K562 (cell line): Measurements from ENCODE around the gene IPO9. TPM values are rescaled to one million over a fixed set of nuclear protein-coding genes. Genes with fewer than 3 reads are reported as not detected.

Experiments
- ATAC-seq: fragments of 200-7000 bp; cut with Tn5 transposase; 3 replicates; pipeline ENCODE4 v1.9.1; 2020; ENCODE audit warnings: moderate library complexity
- BruUV-seq: library from RNA; stranded (reverse); fragments of 400-500 nt; replicated peaks from 2 replicates; lab custom pipeline; 2021; lab: Mats Ljungman, UMichigan
- CTCF ChIA-PET: fragments of 300-600 bp; formaldehyde crosslinking; extraction: SDS; loops from one replicate; lab custom pipeline; 2021; ENCODE audit warnings: low intra/inter-chr PET ratio; lab: Yijun Ruan, JAX
- POLR2A ChIA-PET: fragments of 300-600, 350-650 bp; sonication (Branson Sonifier 250); formaldehyde crosslinking; extraction: SDS; loops from one replicate; lab custom pipeline; 2021; ENCODE audit warnings: antibody characterized with exemption, inconsistent platforms; lab: Yijun Ruan, JAX
- DNase-seq, 4 experiments: peaks; one replicate each; pipeline versions ENCODE4 v3.0.0 to v3.0.0-alpha.2; 2011 to 2018; ENCODE audit warnings: low spot score in 3 of 4, mixed read lengths in 3 of 4; ENCODE audit errors: extremely low read depth in 1 of 4
- FAIRE-seq: peaks from 2 replicates; lab custom pipeline; 2011; peaks lifted over from hg19 to GRCh38; lab: Jason Lieb, UNC
- H2AFZ ChIP-seq: 2 replicates; pipeline ENCODE4 v1.6.0; 2011; ENCODE audit warnings: low read depth, low read length, control low read depth, inconsistent platforms
- H3K27ac ChIP-seq: fragments of 200-600 bp; 3 replicates; pipeline ENCODE4 v1.8.0; 2011; ENCODE audit warnings: low read depth, mild to moderate bottlenecking, control low read depth, inconsistent platforms, low read length, moderate library complexity, mixed read lengths; ENCODE audit errors: extremely low read depth
- H3K27me3 ChIP-seq, 2 experiments: fragments of 300-600 bp in 1 of 2; 2 replicates in 1 of 2; 3 replicates in 1 of 2; pipeline versions ENCODE4 v1.6.0 to v1.8.0; 2011; ENCODE audit warnings: inconsistent platforms in 2 of 2, low read length in 2 of 2, mild to moderate bottlenecking in 1 of 2, mixed read lengths in 1 of 2, moderate library complexity in 1 of 2; ENCODE audit not compliant: control insufficient read depth in 2 of 2, insufficient read depth in 2 of 2
- H3K36me3 ChIP-seq: fragments of 300-600 bp; 3 replicates; pipeline ENCODE4 v1.8.0; 2011; ENCODE audit warnings: mild to moderate bottlenecking, low read length, inconsistent platforms; ENCODE audit not compliant: control insufficient read depth, insufficient read depth
- H3K4me1 ChIP-seq, 2 experiments: fragments of 200-600 bp in 1 of 2; replicated peaks in 1 of 2; 2 replicates in 1 of 2; 3 replicates in 1 of 2; pipeline versions ENCODE4 v1.5.1 to v1.8.0; 2011; ENCODE audit warnings: inconsistent platforms in 2 of 2, low read length in 2 of 2, mild to moderate bottlenecking in 1 of 2, mixed read lengths in 1 of 2, moderate library complexity in 1 of 2; ENCODE audit not compliant: control insufficient read depth in 2 of 2, insufficient read depth in 2 of 2
- H3K4me2 ChIP-seq: 2 replicates; pipeline ENCODE4 v1.6.1; 2011; ENCODE audit warnings: low read length, control low read depth, inconsistent platforms, mixed read lengths; ENCODE audit not compliant: insufficient read depth
- H3K4me3 ChIP-seq: fragments of 200-600 bp; sonication (generic), shearing (Covaris generic); 2 replicates; pipeline ENCODE4 v1.5.1; 2016; ENCODE audit warnings: control low read depth, inconsistent platforms
- H3K79me2 ChIP-seq: fragments of 200-600 bp; 3 replicates; pipeline ENCODE4 v1.8.0; 2011; ENCODE audit warnings: low read length, inconsistent platforms; ENCODE audit not compliant: control insufficient read depth, insufficient read depth
- H3K9ac ChIP-seq, 2 experiments: 2 replicates each; pipeline versions ENCODE4 v1.6.0 to v1.6.1; 2011; ENCODE audit warnings: low read depth in 2 of 2, low read length in 2 of 2, control low read depth in 1 of 2, inconsistent platforms in 1 of 2, mild to moderate bottlenecking in 1 of 2, mixed read lengths in 1 of 2; ENCODE audit not compliant: insufficient read depth in 1 of 2
- H3K9me1 ChIP-seq: one replicate; pipeline ENCODE4 v1.6.0; 2011; ENCODE audit warnings: inconsistent platforms, mild to moderate bottlenecking, low read length, moderate library complexity; ENCODE audit not compliant: control insufficient read depth, insufficient read depth
- H3K9me3 ChIP-seq: replicated peaks from 2 replicates; pipeline ENCODE4 v1.5.1; 2011; ENCODE audit warnings: low read depth, low read length, inconsistent platforms; ENCODE audit not compliant: control insufficient read depth, insufficient read depth
- H4K20me1 ChIP-seq: replicated peaks from 2 replicates; pipeline ENCODE4 v1.6.1; 2011; ENCODE audit warnings: low read length, inconsistent platforms, mixed read lengths; ENCODE audit not compliant: control insufficient read depth, insufficient read depth
- BCL6 ChIP-seq: fragments of 250-450 bp; sonication (Bioruptor Pico); IDR thresholded peaks from 2 replicates; pipeline ENCODE4 v1.4.0; 2020
- EWSR1 ChIP-seq: fragments of 450-650 bp; IDR thresholded peaks from 2 replicates; pipeline ENCODE4 v1.6.1; 2018; ENCODE audit warnings: borderline replicate concordance, mild to moderate bottlenecking, low read depth, moderate library complexity; ENCODE audit not compliant: partially characterized antibody
- MEIS2 ChIP-seq: fragments of 450-650 bp; IDR thresholded peaks from 2 replicates; pipeline ENCODE4 v1.6.1; 2014; ENCODE audit warnings: mild to moderate bottlenecking; ENCODE audit not compliant: partially characterized antibody
- NUFIP1 ChIP-seq: fragments of 450-650 bp; IDR thresholded peaks from 2 replicates; pipeline ENCODE4 v1.6.1; 2018; ENCODE audit not compliant: partially characterized antibody
- PML ChIP-seq: IDR thresholded peaks from 2 replicates; pipeline ENCODE4 v1.6.1; 2012; ENCODE audit warnings: low read length, inconsistent platforms
- WGBS: fragments of 100-300 bp; shearing (Covaris generic); methylation state at CpG from one replicate; pipeline ENCODE4 v1.1.6; 2016; ENCODE audit warnings: low coverage, mixed read lengths; ENCODE audit not compliant: insufficient coverage; ENCODE audit errors: missing lambda C conversion rate; 5-methylcytosine and 5-hydroxymethylcytosine counted together
- in situ Hi-C: fragments of 300-500 bp; cut with MboI; formaldehyde crosslinking; loops from 4 replicates; pipeline ENCODE4 v1.15.0; 2018; ENCODE audit warnings: inconsistent platforms, mixed read lengths
- intact Hi-C: fragments of 100-400 bp; cut with micrococcal nuclease; formaldehyde crosslinking; loops from 2 replicates; pipeline ENCODE4 v1.14.2; 2022
- polyA plus RNA-seq, 8 experiments: library from polyadenylated mRNA; depleted of rRNA in 4 of 8; stranded (reverse) in 5 of 8; unstranded in 3 of 8; fragments of >200 nt; fragmentation: Nextera tagmentation in 2 of 8; fragmentation: Illumina TruSeq in 1 of 8; extraction: Ambion mirVana in 2 of 8; extraction: Trizol in 1 of 8; gene quantifications; 2 replicates each; pipeline versions ENCODE4 v1.2.1 to v1.2.3, GENCODE V29; 2011 to 2014; ENCODE audit warnings: inconsistent platforms in 1 of 8, missing spikeins in 1 of 8
- total RNA-seq, 7 experiments: library from RNA; depleted of rRNA in 6 of 7; stranded (reverse); fragments of >200 nt in 6 of 7; fragmentation: Illumina TruSeq in 2 of 7; extraction: Trizol in 2 of 7; gene quantifications; 2 replicates each; pipeline versions ENCODE4 v1.2.1 to v1.2.3, GENCODE V29; 2011 to 2021; ENCODE audit warnings: low replicate concordance in 1 of 7
- TF ChIP-seq, protein P1 (sequence below), 2 experiments: IDR thresholded peaks in 1 of 2; conservative IDR thresholded peaks in 1 of 2; 2 replicates each; pipeline ENCODE4 v1.6.1; 2016; ENCODE audit warnings: low read depth in 2 of 2, mild to moderate bottlenecking in 1 of 2, missing compliant biosample characterization in 1 of 2, missing genetic modification characterization in 1 of 2, moderate library complexity in 1 of 2
- TF ChIP-seq, protein P2 (sequence below): fragments of 450-650 bp; IDR thresholded peaks from 2 replicates; pipeline ENCODE4 v1.6.1; 2014; ENCODE audit warnings: low read depth, mild to moderate bottlenecking, moderate library complexity, borderline replicate concordance

IPO9 gene
- total and polyA plus RNA-seq, 9 of the 15 experiments (the other 6 are each of a cell fraction or from before 2014, with no cell fraction given), result 27.9 to 78.6 (median 43.9) TPM

DNA sequence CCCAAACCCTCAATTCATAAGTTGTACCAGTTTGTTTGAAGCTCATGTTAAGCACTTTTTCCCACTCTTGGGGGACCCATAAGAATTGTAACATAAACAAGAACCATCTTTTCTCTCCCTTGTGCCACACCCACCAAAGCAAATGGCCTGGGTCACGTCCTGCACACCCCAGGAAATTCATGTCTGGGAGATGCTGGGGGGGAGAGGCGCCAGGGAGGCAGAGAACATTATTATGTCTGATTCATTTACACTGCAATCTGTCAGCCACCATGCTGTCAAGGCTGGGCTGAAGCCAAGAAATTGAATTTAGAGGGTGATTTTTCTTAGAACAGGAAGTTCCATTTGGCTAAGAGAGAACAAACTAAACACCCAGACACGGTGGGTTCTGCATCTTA lies 37.2 kb upstream of the IPO9 start:
- no peaks in the 10 kb centered on the region for H3K9me3 ChIP-seq
- H3K27me3 ChIP-seq, result peaks cover 0 to 3% of the 10 kb centered on the region in 2 experiments; a peak in 2 of 5 replicates
- in situ Hi-C loops (no loop called here), intact Hi-C loops (loop anchor here (5.0 to 10.0 kb wide), 2 partner anchors 309 to 347 kb away; no protein-coding TSS in a partner anchor)
- no peaks in the 10 kb centered on the region for H3K9me1 ChIP-seq
- ATAC-seq, result no peak
- no peak overlapping the region for H3K9ac ChIP-seq
- H3K79me2 ChIP-seq, result no peaks in the 10 kb centered on the region
- H3K4me2 ChIP-seq, result no peak overlapping the region
- CTCF ChIA-PET, result interaction anchor here (0.8 to 5.7 kb wide), 6 partner anchors 30 to 310 kb away, joined by 4 to 73 read pairs (median 10); no protein-coding TSS in a partner anchor
- no peaks in the 10 kb centered on the region for H4K20me1 ChIP-seq
- no peak for DNase-seq
- 8% methylated on average over 3 of the region's 3 CpGs for WGBS
- FAIRE-seq, result no peak
- no peaks in the 10 kb centered on the region for H3K4me1 ChIP-seq
- no peak overlapping the region for H2AFZ ChIP-seq
- BruUV-seq, result no TSS peak
- peaks cover 11% of the 10 kb centered on the region; the same call in 1 of the 3 replicates for H3K36me3 ChIP-seq
- POLR2A ChIA-PET, result interaction anchor here (0.8 to 2.6 kb wide), 4 partner anchors 9 to 260 kb away, joined by 3 to 15 read pairs (median 4); no protein-coding TSS in a partner anchor
- H3K4me3 ChIP-seq, result no peak overlapping the region
- TF ChIP-seq MEIS2 (peak; percentile 19), EWSR1 (no peak), NUFIP1 (no peak), BCL6 (no peak), PML (no peak)
- TF ChIP-seq, protein P1, sequence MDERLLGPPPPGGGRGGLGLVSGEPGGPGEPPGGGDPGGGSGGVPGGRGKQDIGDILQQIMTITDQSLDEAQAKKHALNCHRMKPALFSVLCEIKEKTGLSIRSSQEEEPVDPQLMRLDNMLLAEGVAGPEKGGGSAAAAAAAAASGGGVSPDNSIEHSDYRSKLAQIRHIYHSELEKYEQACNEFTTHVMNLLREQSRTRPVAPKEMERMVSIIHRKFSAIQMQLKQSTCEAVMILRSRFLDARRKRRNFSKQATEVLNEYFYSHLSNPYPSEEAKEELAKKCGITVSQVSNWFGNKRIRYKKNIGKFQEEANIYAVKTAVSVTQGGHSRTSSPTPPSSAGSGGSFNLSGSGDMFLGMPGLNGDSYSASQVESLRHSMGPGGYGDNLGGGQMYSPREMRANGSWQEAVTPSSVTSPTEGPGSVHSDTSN (CRISPR knock-in tag; IDR thresholded peaks at IDR 0.05; ENCODE audit: low read depth), result no peak
- TF ChIP-seq, protein P1 (tag; conservative IDR thresholded peaks at IDR 0.05; ENCODE audit: low read depth), result peak; percentile 34; the same call in 1 of the 2 replicates
- TF ChIP-seq, protein P2, sequence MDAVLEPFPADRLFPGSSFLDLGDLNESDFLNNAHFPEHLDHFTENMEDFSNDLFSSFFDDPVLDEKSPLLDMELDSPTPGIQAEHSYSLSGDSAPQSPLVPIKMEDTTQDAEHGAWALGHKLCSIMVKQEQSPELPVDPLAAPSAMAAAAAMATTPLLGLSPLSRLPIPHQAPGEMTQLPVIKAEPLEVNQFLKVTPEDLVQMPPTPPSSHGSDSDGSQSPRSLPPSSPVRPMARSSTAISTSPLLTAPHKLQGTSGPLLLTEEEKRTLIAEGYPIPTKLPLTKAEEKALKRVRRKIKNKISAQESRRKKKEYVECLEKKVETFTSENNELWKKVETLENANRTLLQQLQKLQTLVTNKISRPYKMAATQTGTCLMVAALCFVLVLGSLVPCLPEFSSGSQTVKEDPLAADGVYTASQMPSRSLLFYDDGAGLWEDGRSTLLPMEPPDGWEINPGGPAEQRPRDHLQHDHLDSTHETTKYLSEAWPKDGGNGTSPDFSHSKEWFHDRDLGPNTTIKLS, result no peak
- no peak overlapping the region for H3K27ac ChIP-seq
